Activated B cell treated with CpG ODN at 0.5 μM for 24 hours (primary cell): ENCODE data around the gene EIF3I. TPM values are rescaled to one million over a fixed set of nuclear protein-coding genes. Genes with fewer than 3 reads are reported as not detected.

ENCODE experiments used
- ATAC-seq: fragments of 200-7000 bp; cut with Tn5 transposase; one replicate; pipeline ENCODE4 v1.10.0; 2021; ENCODE audit warnings: low read depth, mild to moderate bottlenecking, moderate library complexity
- CTCF ChIA-PET: fragments of 350-600 bp; sonication (Branson Sonifier 250); formaldehyde crosslinking; loops from one replicate; lab custom pipeline; 2021; ENCODE audit warnings: antibody characterized with exemption; lab: Charles Lee
- POLR2A ChIA-PET: fragments of 350-600 bp; sonication (Branson Sonifier 250); formaldehyde crosslinking; loops from one replicate; lab custom pipeline; 2021; ENCODE audit warnings: antibody characterized with exemption; lab: Charles Lee
- DNase-seq: peaks from one replicate; pipeline ENCODE4 v3.0.0; 2022
- H3K27ac Mint-ChIP-seq: one replicate; pipeline ENCODE4 v1.8.0; 2020; ENCODE audit warnings: mixed read lengths
- H3K27me3 Mint-ChIP-seq: one replicate; pipeline ENCODE4 v1.8.0; 2021; ENCODE audit warnings: mixed read lengths
- H3K36me3 Mint-ChIP-seq: one replicate; pipeline ENCODE4 v1.8.0; 2021; ENCODE audit warnings: low read depth, mixed read lengths
- H3K4me1 Mint-ChIP-seq: one replicate; pipeline ENCODE4 v1.8.0; 2021; ENCODE audit warnings: mixed read lengths
- H3K4me3 Mint-ChIP-seq: one replicate; pipeline ENCODE4 v1.8.0; 2020; ENCODE audit warnings: mild to moderate bottlenecking, mixed read lengths
- H3K9me3 Mint-ChIP-seq: one replicate; pipeline ENCODE4 v1.8.0; 2020; ENCODE audit warnings: mixed read lengths
- intact Hi-C: fragments of 100-400 bp; cut with micrococcal nuclease; formaldehyde crosslinking; loops from one replicate; pipeline ENCODE4 v1.15.1; 2024
- total RNA-seq: library from RNA; stranded (reverse); gene quantifications from 2 replicates; pipeline ENCODE4 v1.2.3, GENCODE V29; 2022
- TF ChIP-seq, protein P1 (sequence below): fragments of 200-600 bp; IDR thresholded peaks from one replicate; pipeline ENCODE4 v1.8.0; 2022; ENCODE audit warnings: antibody characterized with exemption, mild to moderate bottlenecking

Gene EIF3I
- total RNA-seq, 1 donor from 2014 or later: 196 TPM

DNA sequence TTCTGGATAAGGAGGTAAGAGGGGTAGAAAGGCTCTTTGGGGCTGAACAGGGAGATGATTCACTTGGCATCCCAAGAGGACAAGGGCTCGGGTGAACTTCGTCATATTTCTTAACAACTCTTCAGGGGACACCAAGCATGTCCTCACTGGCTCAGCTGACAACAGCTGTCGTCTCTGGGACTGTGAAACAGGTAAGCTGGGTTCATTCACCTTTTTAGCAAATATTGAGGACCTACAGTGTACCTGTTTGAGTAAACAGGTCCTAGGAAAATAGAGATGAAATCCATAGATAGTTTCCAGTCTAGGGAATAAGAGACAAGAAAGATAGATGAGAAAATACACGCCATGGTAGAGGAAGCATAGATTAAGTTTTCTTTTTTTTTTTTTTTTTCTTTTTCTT lies 2.1 kb downstream of the EIF3I start:
- ATAC-seq (no peak), DNase-seq (no peak)
- H3K27ac Mint-ChIP-seq: no peak overlapping the region
- H3K36me3 Mint-ChIP-seq: peaks cover 66% of the 10 kb centered on the region
- TF ChIP-seq, protein P1, sequence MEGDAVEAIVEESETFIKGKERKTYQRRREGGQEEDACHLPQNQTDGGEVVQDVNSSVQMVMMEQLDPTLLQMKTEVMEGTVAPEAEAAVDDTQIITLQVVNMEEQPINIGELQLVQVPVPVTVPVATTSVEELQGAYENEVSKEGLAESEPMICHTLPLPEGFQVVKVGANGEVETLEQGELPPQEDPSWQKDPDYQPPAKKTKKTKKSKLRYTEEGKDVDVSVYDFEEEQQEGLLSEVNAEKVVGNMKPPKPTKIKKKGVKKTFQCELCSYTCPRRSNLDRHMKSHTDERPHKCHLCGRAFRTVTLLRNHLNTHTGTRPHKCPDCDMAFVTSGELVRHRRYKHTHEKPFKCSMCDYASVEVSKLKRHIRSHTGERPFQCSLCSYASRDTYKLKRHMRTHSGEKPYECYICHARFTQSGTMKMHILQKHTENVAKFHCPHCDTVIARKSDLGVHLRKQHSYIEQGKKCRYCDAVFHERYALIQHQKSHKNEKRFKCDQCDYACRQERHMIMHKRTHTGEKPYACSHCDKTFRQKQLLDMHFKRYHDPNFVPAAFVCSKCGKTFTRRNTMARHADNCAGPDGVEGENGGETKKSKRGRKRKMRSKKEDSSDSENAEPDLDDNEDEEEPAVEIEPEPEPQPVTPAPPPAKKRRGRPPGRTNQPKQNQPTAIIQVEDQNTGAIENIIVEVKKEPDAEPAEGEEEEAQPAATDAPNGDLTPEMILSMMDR: no peak
- intact Hi-C loops: loop anchor here (5.0 kb wide), 1 partner anchor 152 kb away; the partner anchor contains the start of gene TMEM39B
- H3K27me3 Mint-ChIP-seq: no peaks in the 10 kb centered on the region
- H3K4me3 Mint-ChIP-seq: peak overlapping the region; percentile 96
- peaks cover 48% of the 10 kb centered on the region for H3K4me1 Mint-ChIP-seq
- CTCF ChIA-PET: interaction anchor here (0.9 to 1.3 kb wide), 2 partner anchors 26 to 176 kb away, joined by 4 to 5 read pairs; no protein-coding TSS in a partner anchor
- no peaks in the 10 kb centered on the region for H3K9me3 Mint-ChIP-seq
- POLR2A ChIA-PET: interaction anchor here (0.7 to 5.0 kb wide), 5 partner anchors 16 to 152 kb away, joined by 3 to 47 read pairs (median 13); partner anchors contain the start of genes HDAC1, LCK and TMEM39B

DNA sequence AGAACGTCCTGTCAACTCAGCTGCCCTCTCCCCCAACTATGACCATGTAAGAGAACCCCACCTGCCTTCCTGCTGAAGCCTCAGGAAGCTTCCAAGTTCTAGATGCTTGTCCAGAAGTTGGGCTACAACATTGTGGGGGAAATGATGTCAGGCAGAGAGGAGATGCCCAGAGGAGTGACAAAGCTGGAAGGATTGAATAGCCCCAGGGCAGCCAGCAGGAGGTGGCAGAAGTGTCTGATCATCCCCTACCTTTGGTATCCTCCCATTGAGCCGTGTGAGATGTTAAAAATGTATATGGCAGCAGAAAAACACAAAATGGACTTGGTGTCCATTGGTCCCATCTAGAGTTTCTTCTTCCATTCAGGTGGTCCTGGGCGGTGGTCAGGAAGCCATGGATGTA lies 6.6 kb downstream of the EIF3I start:
- peaks cover 72% of the 10 kb centered on the region for H3K36me3 Mint-ChIP-seq
- ATAC-seq (no peak), DNase-seq (no peak)
- TF ChIP-seq, protein P1: no peak
- H3K27ac Mint-ChIP-seq: peak overlapping the region; percentile 57
- H3K4me3 Mint-ChIP-seq: no peak overlapping the region
- intact Hi-C loops: no loop called here
- no peaks in the 10 kb centered on the region for H3K27me3 Mint-ChIP-seq
- ChIA-PET POLR2A (interaction anchor here (1.8 kb wide), 1 partner anchor 12 kb away, joined by 4 read pairs; no protein-coding TSS in a partner anchor), CTCF (interaction anchor here (0.6 to 2.0 kb wide), 3 partner anchors 13 to 165 kb away, joined by 3 to 5 read pairs (median 4); no protein-coding TSS in a partner anchor)
- no peaks in the 10 kb centered on the region for H3K9me3 Mint-ChIP-seq
- peaks cover 9% of the 10 kb centered on the region for H3K4me1 Mint-ChIP-seq

DNA sequence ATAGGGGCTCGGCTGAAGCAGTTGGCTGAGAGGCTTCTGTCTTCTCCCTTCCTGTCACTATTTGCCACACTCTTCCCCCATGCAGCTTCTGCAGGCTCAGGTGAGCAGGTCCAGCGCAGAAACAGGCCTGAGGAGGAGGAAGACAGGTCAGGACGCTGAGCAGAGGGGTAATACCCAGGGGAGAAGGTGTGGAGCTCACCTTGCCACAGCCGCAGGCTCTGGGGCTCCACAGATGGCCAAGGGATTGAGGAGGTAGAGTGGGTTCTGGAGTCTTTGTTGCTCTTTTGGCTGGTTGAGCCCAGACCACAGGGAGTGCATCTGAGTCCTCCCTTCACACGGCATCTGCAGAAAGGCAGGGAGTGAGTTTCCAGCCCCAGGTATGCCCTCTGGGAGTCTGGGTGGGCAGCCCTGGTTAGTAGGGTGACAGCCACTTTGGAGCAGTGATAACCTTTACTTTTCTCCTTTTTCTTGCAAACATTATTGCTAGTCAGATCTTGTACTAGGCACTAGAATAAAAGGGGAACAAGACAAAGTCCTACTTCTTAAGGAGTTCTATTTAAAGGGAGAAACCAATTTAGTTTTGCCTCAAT lies 9.7 kb downstream of the EIF3I start:
- TF ChIP-seq, protein P1: no peak
- Mint-ChIP-seq H3K9me3 (no peaks in the 10 kb centered on the region), H3K27me3 (no peaks in the 10 kb centered on the region), H3K4me3 (no peak overlapping the region), H3K36me3 (peaks cover 54% of the 10 kb centered on the region), H3K27ac (no peak overlapping the region), H3K4me1 (no peaks in the 10 kb centered on the region)
- DNase-seq: no peak
- no peak for ATAC-seq
- POLR2A ChIA-PET: interaction anchor here (2.7 kb wide), 1 partner anchor 9 kb away, joined by 9 read pairs; no protein-coding TSS in a partner anchor
- CTCF ChIA-PET: interaction anchor here (1.7 kb wide), 1 partner anchor 17 kb away, joined by 5 read pairs; no protein-coding TSS in a partner anchor
- intact Hi-C loops: no loop called here

DNA sequence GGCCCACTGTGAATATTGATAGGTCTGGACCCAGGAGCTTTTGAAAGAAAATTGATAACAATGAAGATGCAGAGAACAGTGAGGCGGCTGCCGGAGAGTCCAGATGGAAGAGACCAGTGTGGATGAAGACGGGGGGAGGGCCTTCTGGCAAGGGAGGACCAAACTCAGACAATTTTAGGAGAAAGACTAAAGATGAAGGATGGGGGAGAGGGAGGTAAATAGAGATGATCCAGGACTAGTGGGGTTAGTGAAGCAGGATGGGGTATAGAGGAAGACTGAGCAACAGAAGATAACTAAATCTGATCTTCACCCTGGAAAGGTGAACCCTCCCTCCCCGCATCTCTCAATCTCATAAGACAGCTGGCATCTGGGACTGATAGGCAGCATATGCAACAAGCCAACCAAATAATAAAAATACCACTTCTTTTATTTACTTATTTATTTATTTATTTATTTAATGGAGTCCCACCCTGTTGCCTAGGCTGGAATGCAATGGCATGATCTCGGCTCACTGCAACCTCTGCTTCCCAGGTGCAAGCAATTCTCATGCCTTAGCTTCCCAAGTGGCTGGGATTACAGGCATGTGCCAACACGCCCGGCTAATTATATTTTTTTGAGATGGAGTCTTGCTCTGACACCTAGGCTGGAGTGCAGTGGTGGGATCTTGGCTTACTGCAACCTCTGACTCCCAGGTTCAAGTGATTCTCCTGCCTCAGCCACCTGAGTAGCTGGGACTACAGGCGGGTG lies 10.5 kb downstream of the EIF3I start:
- Mint-ChIP-seq H3K4me3 (no peak overlapping the region), H3K27ac (no peak overlapping the region), H3K4me1 (no peaks in the 10 kb centered on the region), H3K9me3 (no peaks in the 10 kb centered on the region), H3K36me3 (peaks cover 48% of the 10 kb centered on the region), H3K27me3 (no peaks in the 10 kb centered on the region)
- intact Hi-C loops: no loop called here
- ATAC-seq (no peak), DNase-seq (no peak)
- TF ChIP-seq, protein P1: no peak
- POLR2A ChIA-PET: interaction anchor here (2.7 kb wide), 1 partner anchor 8 kb away, joined by 9 read pairs; no protein-coding TSS in a partner anchor
- CTCF ChIA-PET: interaction anchor here (1.7 kb wide), 1 partner anchor 16 kb away, joined by 5 read pairs; no protein-coding TSS in a partner anchor

DNA sequence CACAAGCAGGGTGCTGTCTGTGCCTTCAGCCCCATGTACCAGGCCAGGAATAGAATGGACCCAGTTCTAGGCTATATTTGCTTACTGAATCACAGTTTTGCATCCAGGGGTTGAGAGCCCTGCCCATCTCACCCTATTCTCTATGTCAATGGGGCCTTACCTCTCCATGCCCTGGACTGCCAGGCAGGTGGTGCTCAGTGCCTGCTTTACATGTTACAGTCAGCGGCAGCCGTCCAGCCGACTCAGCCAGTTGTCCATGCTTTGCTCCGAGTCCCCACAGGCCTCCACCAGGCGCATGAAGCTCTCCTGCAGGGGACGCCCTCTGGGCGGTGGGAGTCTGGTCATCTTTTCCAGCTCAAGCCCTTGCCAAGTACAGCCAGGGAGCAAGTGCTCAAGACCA lies 12.6 kb downstream of the EIF3I start:
- no peaks in the 10 kb centered on the region for H3K27me3 Mint-ChIP-seq
- ChIA-PET POLR2A (no interaction called here), CTCF (interaction anchor here (1.0 kb wide), 1 partner anchor 18 kb away, joined by 3 read pairs; no protein-coding TSS in a partner anchor)
- peaks cover 28% of the 10 kb centered on the region for H3K36me3 Mint-ChIP-seq
- intact Hi-C loops: no loop called here
- DNase-seq: no peak
- no peak overlapping the region for H3K4me3 Mint-ChIP-seq
- H3K9me3 Mint-ChIP-seq: no peaks in the 10 kb centered on the region
- ATAC-seq: no peak
- H3K4me1 Mint-ChIP-seq: peaks cover 2% of the 10 kb centered on the region
- no peak overlapping the region for H3K27ac Mint-ChIP-seq
- TF ChIP-seq, protein P1: no peak
